B cell (primary cell): ENCODE data around the gene ZNF148. TPM values are rescaled to one million over a fixed set of nuclear protein-coding genes. Genes with fewer than 3 reads are reported as not detected.

Experiments
- ATAC-seq: fragments of 200-7000 bp; cut with Tn5 transposase; one replicate; pipeline ENCODE4 v1.10.0; 2021; ENCODE audit warnings: low read depth, mild to moderate bottlenecking, moderate number of reproducible peaks, moderate library complexity
- CTCF ChIA-PET: fragments of 350-600 bp; sonication (Branson Sonifier 250); formaldehyde crosslinking; loops from one replicate; lab custom pipeline; 2021; ENCODE audit warnings: antibody characterized with exemption, inconsistent platforms; lab: Charles Lee
- POLR2A ChIA-PET: fragments of 350-600 bp; sonication (Branson Sonifier 250); formaldehyde crosslinking; loops from one replicate; lab custom pipeline; 2021; ENCODE audit warnings: antibody characterized with exemption; lab: Charles Lee
- DNase-seq: peaks from one replicate; pipeline ENCODE4 v3.0.0; 2013
- H2AFZ ChIP-seq: 2 replicates; pipeline ENCODE4 v1.6.1; 2012; ENCODE audit warnings: mild to moderate bottlenecking, low read depth, low read length; ENCODE audit not compliant: insufficient read depth, poor library complexity, severe bottlenecking
- H3K27ac ChIP-seq, 2 donors: 1 replicate in 1 of 2; 2 replicates in 1 of 2; pipeline ENCODE4 v1.5.1; 2012 to 2013; ENCODE audit warnings: low read length in 2 of 2, mild to moderate bottlenecking in 2 of 2, moderate library complexity in 1 of 2
- H3K27me3 ChIP-seq, 4 experiments: fragments of 200-600 bp in 1 of 4; sonication (generic) in 1 of 4; replicated peaks in 1 of 4; 1 replicate in 2 of 4; 2 replicates in 2 of 4; pipeline versions ENCODE4 v1.6.1 to v1.7.0; 2013 to 2016; ENCODE audit warnings: low read length in 3 of 4, mild to moderate bottlenecking in 2 of 4, mixed read lengths in 1 of 4, moderate library complexity in 1 of 4; ENCODE audit not compliant: insufficient read depth in 4 of 4, control insufficient read depth in 3 of 4; ENCODE audit errors: control extremely low read depth in 1 of 4
- H3K36me3 ChIP-seq, 2 experiments: replicated peaks in 1 of 2; 1 replicate in 1 of 2; 2 replicates in 1 of 2; pipeline versions ENCODE4 v1.6.1 to v1.7.1; 2013; ENCODE audit warnings: low read length in 1 of 2; ENCODE audit not compliant: insufficient read depth in 2 of 2, control insufficient read depth in 1 of 2; ENCODE audit errors: control extremely low read depth in 1 of 2, extremely low read depth in 1 of 2
- H3K4me1 ChIP-seq, 2 donors: fragments of 200-600 bp in 1 of 2; sonication (generic) in 1 of 2; 1 replicate in 1 of 2; 2 replicates in 1 of 2; pipeline versions ENCODE4 v1.5.1 to v1.6.1; 2013 to 2017; ENCODE audit warnings: low read length in 2 of 2; ENCODE audit not compliant: control insufficient read depth in 2 of 2, insufficient read depth in 2 of 2
- H3K4me2 ChIP-seq: replicated peaks from 2 replicates; pipeline ENCODE3; 2012; ENCODE audit warnings: mild to moderate bottlenecking, low read depth, low read length; ENCODE audit not compliant: poor library complexity, severe bottlenecking
- H3K4me3 ChIP-seq, 5 experiments: fragments of 200-600 bp in 1 of 5; sonication (generic) in 1 of 5; 1 replicate in 3 of 5; 2 replicates in 2 of 5; pipeline versions ENCODE4 v1.5.1 to v1.7.0; 2011 to 2016; ENCODE audit warnings: low read length in 4 of 5, mild to moderate bottlenecking in 4 of 5, low read depth in 2 of 5, control low read depth in 1 of 5, moderate library complexity in 1 of 5; ENCODE audit not compliant: insufficient read depth in 1 of 5; ENCODE audit errors: control extremely low read depth in 1 of 5, extremely low read depth in 1 of 5
- H3K79me2 ChIP-seq: fragments of 200-600 bp; sonication (generic); one replicate; pipeline ENCODE4 v1.6.0; 2016; ENCODE audit warnings: low read length; ENCODE audit not compliant: control insufficient read depth, insufficient read depth
- H3K9ac ChIP-seq: fragments of 200-600 bp; sonication (generic); 2 replicates; pipeline ENCODE4 v1.6.1; 2017; ENCODE audit warnings: mild to moderate bottlenecking, low read length, moderate library complexity
- H3K9me3 ChIP-seq, 3 donors: one replicate each; pipeline versions ENCODE4 v1.6.1 to v1.7.1; 2013; ENCODE audit warnings: low read length in 2 of 3; ENCODE audit not compliant: control insufficient read depth in 2 of 3, insufficient read depth in 1 of 3; ENCODE audit errors: control extremely low read depth in 1 of 3
- H4K20me1 ChIP-seq: 2 replicates; pipeline ENCODE4 v1.6.0; 2012; ENCODE audit warnings: mild to moderate bottlenecking, low read length; ENCODE audit not compliant: insufficient read depth, control insufficient read depth, poor library complexity, severe bottlenecking
- H3K27ac Mint-ChIP-seq: one replicate; pipeline ENCODE4 v1.8.0; 2021; ENCODE audit warnings: mixed read lengths
- H3K27me3 Mint-ChIP-seq: one replicate; pipeline ENCODE4 v1.8.0; 2021; ENCODE audit warnings: mixed read lengths
- H3K4me1 Mint-ChIP-seq: one replicate; pipeline ENCODE4 v1.8.0; 2021; ENCODE audit warnings: mixed read lengths
- H3K4me3 Mint-ChIP-seq: one replicate; pipeline ENCODE4 v1.8.0; 2021; ENCODE audit warnings: mixed read lengths
- H3K9me3 Mint-ChIP-seq: one replicate; pipeline ENCODE4 v1.8.0; 2022; ENCODE audit warnings: mixed read lengths; ENCODE audit not compliant: insufficient read depth
- CTCF ChIP-seq: fragments of 200-600 bp; IDR thresholded peaks from one replicate; pipeline ENCODE4 v1.8.0; 2022; ENCODE audit warnings: antibody characterized with exemption, mild to moderate bottlenecking
- EZH2 ChIP-seq: IDR thresholded peaks from 2 replicates; pipeline ENCODE4 v1.6.1; 2012; ENCODE audit warnings: borderline replicate concordance, low read depth, mild to moderate bottlenecking, moderate library complexity, low read length; ENCODE audit not compliant: insufficient read depth, poor library complexity, severe bottlenecking
- WGBS: methylation state at CpG from one replicate; pipeline ENCODE4 v1.1.5; 2013; ENCODE audit warnings: missing lambda C conversion rate; ENCODE audit not compliant: insufficient coverage; 5-methylcytosine and 5-hydroxymethylcytosine counted together
- intact Hi-C: fragments of 100-400 bp; cut with micrococcal nuclease; formaldehyde crosslinking; loops from one replicate; pipeline ENCODE4 v1.10.0; 2022
- polyA plus RNA-seq: library from polyadenylated mRNA; depleted of rRNA; stranded (reverse); fragments of >200 nt; gene quantifications from 2 replicates; pipeline ENCODE4 v1.2.3, GENCODE V29; 2012
- total RNA-seq, 2 donors: library from RNA; stranded (reverse); fragments of 120-200 nt in 1 of 2; gene quantifications; 1 replicate in 1 of 2; 2 replicates in 1 of 2; pipeline versions ENCODE4 v1.2.3 to v1.2.4, GENCODE V29; 2013 to 2022

ZNF148 gene
- total and polyA plus RNA-seq, 2 donors (not counting 1 experiment from before 2014, with no cell fraction given) = 8.1 to 71.5 TPM

- Mint-ChIP-seq H3K27me3 (no peaks in the 10 kb centered on the region), H3K4me3 (no peak overlapping the region), H3K4me1 (peaks cover 36% of the 10 kb centered on the region), H3K9me3 (peaks cover 2% of the 10 kb centered on the region), H3K27ac (no peak overlapping the region)
- Histone ChIP-seq H3K9ac (no peak overlapping the region), H3K36me3 (peaks cover 2 to 7% of the 10 kb centered on the region in 2 experiments), H3K4me1 (peaks cover 0 to 3% of the 10 kb centered on the region in 2 donors), H2AFZ (no peak overlapping the region), H3K4me2 (no peak overlapping the region), H4K20me1 (peaks cover 77% of the 10 kb centered on the region), H3K27me3 (no peaks in the 10 kb centered on the region), H3K9me3 (peaks cover 5 to 13% (median 6%) of the 10 kb centered on the region in 3 donors), H3K79me2 (peaks cover 99% of the 10 kb centered on the region), H3K27ac (no peak overlapping the region), H3K4me3 (no peak overlapping the region)
- POLR2A ChIA-PET = no interaction called here
- CTCF ChIA-PET = no interaction called here
- WGBS = 100% methylated on average over 2 of the region's 2 CpGs
- ATAC-seq (no peak), DNase-seq (no peak)
- intact Hi-C loops = no loop called here
- TF ChIP-seq CTCF (no peak), EZH2 (no peak)
These were observed 35.0 kb downstream of the ZNF148 start for GRCh38 chr3:125340121-125340520.

- Histone ChIP-seq H3K9me3 (peaks cover 0 to 3% (median 0%) of the 10 kb centered on the region in 3 donors), H3K27me3 (no peaks in the 10 kb centered on the region), H3K4me1 (peaks cover 0 to 4% of the 10 kb centered on the region in 2 donors), H4K20me1 (peaks cover 68% of the 10 kb centered on the region), H3K79me2 (peaks cover 94% of the 10 kb centered on the region), H3K36me3 (peaks cover 0 to 2% of the 10 kb centered on the region in 2 experiments), H3K27ac (no peak overlapping the region), H3K9ac (no peak overlapping the region), H3K4me2 (no peak overlapping the region), H2AFZ (no peak overlapping the region), H3K4me3 (no peak overlapping the region)
- H3K4me3 Mint-ChIP-seq = no peak overlapping the region
- no peak for TF ChIP-seq CTCF
- no peak for TF ChIP-seq EZH2
- ATAC-seq = no peak
- WGBS = no CpG with 5 or more reads among the region's 2 CpGs
- H3K27me3 Mint-ChIP-seq = no peaks in the 10 kb centered on the region
- ChIA-PET CTCF (interaction anchor here (1.0 kb wide), 1 partner anchor 21 kb away, joined by 3 read pairs; no protein-coding TSS in a partner anchor), POLR2A (no interaction called here)
- DNase-seq = no peak
- peaks cover 40% of the 10 kb centered on the region for H3K4me1 Mint-ChIP-seq
- intact Hi-C loops = no loop called here
- H3K9me3 Mint-ChIP-seq = peaks cover 6% of the 10 kb centered on the region
- H3K27ac Mint-ChIP-seq = no peak overlapping the region
These were observed 37.6 kb downstream of the ZNF148 start for GRCh38 chr3:125337506-125337905.
